ENCODE results near the gene GSN. TPM values are rescaled to one million over a fixed set of nuclear protein-coding genes. Genes with fewer than 3 reads are reported as not detected.
A peak's percentile ranks its signal among the peaks of the same experiment; 100 is the strongest.

The GSN gene
- total and polyA plus RNA-seq, 2 experiments from 2014 or later, result 268 to 310 TPM

DNA sequence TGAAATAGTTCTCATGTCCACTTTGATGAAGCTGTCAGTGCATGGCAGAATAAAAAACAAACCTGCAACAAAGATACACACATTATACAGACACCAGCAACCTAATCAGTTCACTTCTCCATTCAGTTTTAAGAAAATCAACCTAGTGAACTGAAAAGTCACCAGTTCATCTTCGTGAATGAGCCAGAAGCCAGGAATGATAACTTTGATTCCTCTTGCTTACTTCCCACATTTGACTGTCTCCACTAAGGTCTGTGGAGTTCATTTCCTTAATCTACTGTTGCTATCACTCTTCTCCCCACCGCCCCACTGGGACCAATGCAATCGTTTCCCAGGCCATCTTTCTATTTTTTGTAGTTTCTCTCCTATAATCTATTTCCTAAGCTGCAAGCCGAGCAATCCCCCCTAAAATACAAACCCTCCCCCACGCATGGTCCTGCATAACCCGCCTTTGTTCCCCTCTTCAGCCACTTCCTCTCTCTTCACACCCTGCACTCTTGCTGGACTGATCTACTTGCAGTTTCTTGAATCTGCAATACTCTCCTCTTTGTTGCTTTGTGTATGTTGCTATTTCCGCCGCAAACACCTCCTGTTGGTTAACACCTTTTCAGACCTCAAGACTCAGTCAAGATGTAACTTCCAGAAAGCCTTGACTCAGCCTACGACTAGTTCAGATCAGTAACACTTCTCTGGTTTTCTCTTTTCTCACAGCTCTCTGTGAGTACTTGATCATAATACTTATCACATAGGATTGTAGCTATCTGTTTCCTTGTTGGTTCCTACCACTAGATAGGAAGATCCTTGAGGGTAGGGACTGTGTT, 85.5 kb downstream of the GSN start:
- H3K27ac ChIP-seq, result peak overlapping the region; percentile 63
- no peaks in the 10 kb centered on the region for H3K27me3 ChIP-seq
- H3K36me3 ChIP-seq, result no peaks in the 10 kb centered on the region
- DNase-seq (ENCODE audit: low read depth in 1 of 2, low spot score in 1 of 2), result no peak
- no peaks in the 10 kb centered on the region for H3K9me3 ChIP-seq (ENCODE audit: low read depth)
- H3K4me1 ChIP-seq (ENCODE audit: low read depth), result peaks cover 30% of the 10 kb centered on the region
- H3K4me3 ChIP-seq, result no peak overlapping the region
- TF ChIP-seq CTCF (IDR thresholded peaks at IDR 0.05; ENCODE audit: low read depth, low read length), result no peak

- H3K4me3 ChIP-seq, result no peak overlapping the region
- peak in 1 of 2 donors; percentile 71 for DNase-seq (ENCODE audit: low read depth in 1 of 2, low spot score in 1 of 2)
- no peaks in the 10 kb centered on the region for H3K27me3 ChIP-seq
- H3K36me3 ChIP-seq, result no peaks in the 10 kb centered on the region
- H3K4me1 ChIP-seq (ENCODE audit: low read depth), result peaks cover 37% of the 10 kb centered on the region
- TF ChIP-seq CTCF (IDR thresholded peaks at IDR 0.05; ENCODE audit: low read depth, low read length), result no peak
- no peaks in the 10 kb centered on the region for H3K9me3 ChIP-seq (ENCODE audit: low read depth)
- peak overlapping the region; percentile 63 for H3K27ac ChIP-seq
These were observed 86.2 kb downstream of the GSN start for GRCh38 chr9:121354141-121354540.

DNA sequence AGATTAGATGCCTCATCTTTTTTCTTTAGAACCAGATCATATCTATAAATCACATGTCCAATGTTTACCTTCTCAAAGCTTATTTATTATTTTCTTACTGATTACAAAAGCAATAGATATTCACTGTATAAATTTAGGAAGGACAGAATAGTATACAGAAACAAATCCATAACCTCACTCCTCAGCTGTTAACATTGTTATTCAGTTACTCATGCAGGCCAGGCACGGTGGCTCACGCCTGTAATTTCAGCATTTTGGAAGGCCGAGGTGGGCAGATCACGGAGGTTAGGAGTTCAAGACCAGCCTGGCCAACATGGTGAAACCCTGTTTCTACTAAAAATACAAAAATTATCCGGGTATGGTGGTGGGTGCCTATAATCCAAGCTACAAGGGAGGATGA, 86.8 kb downstream of the GSN start:
- Histone ChIP-seq H3K4me3 (no peak overlapping the region), H3K9me3 (ENCODE audit: low read depth) (no peaks in the 10 kb centered on the region), H3K27me3 (no peaks in the 10 kb centered on the region), H3K36me3 (no peaks in the 10 kb centered on the region), H3K4me1 (ENCODE audit: low read depth) (peaks cover 43% of the 10 kb centered on the region), H3K27ac (no peak overlapping the region)
- no peak for DNase-seq (ENCODE audit: low read depth in 1 of 2, low spot score in 1 of 2)
- TF ChIP-seq CTCF (IDR thresholded peaks at IDR 0.05; ENCODE audit: low read depth, low read length), result no peak

DNA sequence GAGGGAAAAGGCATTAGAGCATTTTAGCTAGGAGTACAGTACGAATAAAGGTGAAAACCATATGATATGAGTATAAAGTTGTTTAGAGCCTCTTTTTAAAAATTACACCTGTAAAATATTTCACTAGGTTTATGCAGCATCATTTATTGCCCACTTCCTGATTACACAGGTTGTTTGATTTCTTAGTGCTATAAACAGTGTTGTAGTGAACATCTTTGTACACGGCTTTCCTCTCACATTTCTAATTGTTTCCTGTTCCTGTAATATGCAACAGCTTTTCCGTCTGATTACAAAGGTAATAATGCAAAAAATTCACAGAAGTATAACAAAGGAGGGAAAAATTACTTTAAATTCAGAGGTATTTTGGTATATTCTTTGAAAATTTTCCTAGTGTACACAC, 89.0 kb downstream of the GSN start:
- no peak for DNase-seq (ENCODE audit: low read depth in 1 of 2, low spot score in 1 of 2)
- Histone ChIP-seq H3K27ac (no peak overlapping the region), H3K27me3 (no peaks in the 10 kb centered on the region), H3K4me1 (ENCODE audit: low read depth) (peaks cover 43% of the 10 kb centered on the region), H3K36me3 (no peaks in the 10 kb centered on the region), H3K4me3 (no peak overlapping the region), H3K9me3 (ENCODE audit: low read depth) (no peaks in the 10 kb centered on the region)
- no peak for TF ChIP-seq CTCF (IDR thresholded peaks at IDR 0.05; ENCODE audit: low read depth, low read length)

DNA sequence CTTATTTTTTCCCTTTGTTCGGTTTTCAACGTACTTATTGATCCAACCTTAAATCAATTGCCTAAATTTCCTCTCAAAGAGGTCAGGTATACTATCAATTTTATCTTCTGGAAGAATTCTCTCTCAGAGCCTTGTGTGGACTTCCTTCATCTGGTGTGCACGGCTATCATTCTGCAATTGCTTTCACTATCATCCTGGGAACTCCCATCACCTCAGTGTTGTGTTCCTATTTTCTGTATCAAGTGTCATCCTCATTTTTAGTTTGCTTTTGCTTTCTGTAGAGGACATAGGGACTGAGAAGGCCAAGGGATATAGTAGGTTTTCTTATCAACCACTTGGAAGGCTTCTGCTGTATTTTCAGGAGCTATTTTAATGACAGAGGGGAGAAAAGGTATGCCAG, 90.8 kb downstream of the GSN start:
- no peaks in the 10 kb centered on the region for H3K9me3 ChIP-seq (ENCODE audit: low read depth)
- H3K27me3 ChIP-seq, result no peaks in the 10 kb centered on the region
- no peak for DNase-seq (ENCODE audit: low read depth in 1 of 2, low spot score in 1 of 2)
- peak overlapping the region; percentile 83 for H3K27ac ChIP-seq
- no peak for TF ChIP-seq CTCF (IDR thresholded peaks at IDR 0.05; ENCODE audit: low read depth, low read length)
- no peak overlapping the region for H3K4me3 ChIP-seq
- peaks cover 48% of the 10 kb centered on the region for H3K4me1 ChIP-seq (ENCODE audit: low read depth)
- no peaks in the 10 kb centered on the region for H3K36me3 ChIP-seq

Data from cardiac muscle cell (in vitro differentiated cells and primary cell).